HG03378 (cell line): ENCODE results near the gene RSU1.
"Not testable (repeated sequence)": the region's sequence is repeated elsewhere in the genome, so short reads cannot be mapped to it uniquely, and the experiment has no call there.

Experiments used
- ATAC-seq: cut with Tn5 transposase; IDR thresholded peaks from one replicate; pipeline ENCODE4 v1.9.1; 2021; ENCODE audit warnings: mild to moderate bottlenecking, moderate library complexity; ENCODE audit not compliant: unreplicated experiment

RSU1 gene

GRCh38 chr10:16817125-16818019 is at the start of gene RSU1:
Gene RSU1 (minus strand): TSS chr10:16817424. CDS start chr10:16817081, 343 bp downstream.
- peak; percentile 99 for ATAC-seq

- no peak for ATAC-seq
Measured at GRCh38 chr10:16866541-16867275, 49.5 kb upstream of the RSU1 start.

DNA sequence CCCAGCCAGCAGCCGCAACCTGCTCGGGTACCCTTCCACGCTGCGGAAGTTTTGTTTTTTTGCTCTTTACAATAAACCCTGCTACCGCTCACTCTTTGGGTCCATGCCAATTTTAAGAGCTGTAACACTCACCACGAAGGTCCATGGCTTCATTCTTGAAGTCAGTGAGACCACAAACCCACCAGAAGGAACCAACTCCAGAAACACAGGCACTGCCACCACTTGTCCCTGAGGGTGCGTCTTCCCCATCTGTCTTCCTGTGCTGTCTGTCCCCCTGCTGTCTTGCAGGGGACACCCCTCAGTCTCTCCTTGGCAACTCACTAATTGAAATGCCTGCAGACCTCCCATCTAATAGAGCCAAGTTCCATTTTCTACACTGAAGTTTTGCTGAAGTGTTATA is 48.5 kb upstream of the RSU1 start:
- ATAC-seq: no peak

GRCh38 chr10:16863766-16864165 is 46.5 kb upstream of the RSU1 start:
- no peak for ATAC-seq

DNA sequence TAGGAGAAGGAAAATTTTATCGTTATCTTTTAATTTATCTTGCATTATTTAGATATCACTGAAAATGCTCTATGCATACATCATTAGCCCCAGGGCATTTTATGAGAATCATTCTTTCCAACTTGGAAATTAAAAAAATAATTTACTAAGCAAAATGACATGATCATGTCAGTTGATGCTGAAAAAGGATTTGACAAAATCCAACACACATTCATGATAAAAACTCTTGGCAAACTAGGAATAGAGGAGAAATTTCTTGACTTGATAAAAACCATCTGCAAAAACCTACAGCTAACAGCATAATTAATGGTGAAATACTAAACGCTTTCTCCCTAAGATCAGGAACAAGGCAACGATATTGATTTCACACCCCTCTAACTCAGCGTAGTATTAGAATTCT is 40.2 kb upstream of the RSU1 start:
- no peak for ATAC-seq

DNA sequence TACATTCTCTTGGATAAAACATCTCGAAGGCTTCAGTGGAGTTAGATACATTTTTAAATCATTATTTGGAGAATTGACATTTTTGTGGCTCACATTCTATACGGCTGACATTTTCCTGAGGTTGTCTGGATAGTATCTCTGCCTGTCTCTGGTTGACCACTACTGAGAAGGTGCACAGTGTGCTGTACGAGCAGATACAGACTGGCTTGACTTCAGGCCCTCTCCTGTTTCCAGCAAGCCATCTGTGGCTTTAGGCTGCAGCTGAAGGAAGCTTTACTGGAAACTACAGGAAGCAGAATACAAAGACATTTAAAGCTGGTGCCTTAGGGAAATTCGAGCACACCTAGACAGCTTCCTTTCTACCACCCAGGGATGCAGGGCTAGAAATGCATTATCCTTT is 39.3 kb upstream of the RSU1 start:
- no peak for ATAC-seq

- ATAC-seq: no peak
Measured at GRCh38 chr10:16856092-16856491, 38.9 kb upstream of the RSU1 start.

- ATAC-seq: no peak
Measured at GRCh38 chr10:16854623-16855022, 37.4 kb upstream of the RSU1 start.

- ATAC-seq: no peak
Measured at GRCh38 chr10:16853809-16854208, 36.6 kb upstream of the RSU1 start.

GRCh38 chr10:16853201-16853600 is 36.0 kb upstream of the RSU1 start:
- ATAC-seq: no peak

GRCh38 chr10:16852624-16853023 is 35.4 kb upstream of the RSU1 start:
- ATAC-seq: no peak

DNA sequence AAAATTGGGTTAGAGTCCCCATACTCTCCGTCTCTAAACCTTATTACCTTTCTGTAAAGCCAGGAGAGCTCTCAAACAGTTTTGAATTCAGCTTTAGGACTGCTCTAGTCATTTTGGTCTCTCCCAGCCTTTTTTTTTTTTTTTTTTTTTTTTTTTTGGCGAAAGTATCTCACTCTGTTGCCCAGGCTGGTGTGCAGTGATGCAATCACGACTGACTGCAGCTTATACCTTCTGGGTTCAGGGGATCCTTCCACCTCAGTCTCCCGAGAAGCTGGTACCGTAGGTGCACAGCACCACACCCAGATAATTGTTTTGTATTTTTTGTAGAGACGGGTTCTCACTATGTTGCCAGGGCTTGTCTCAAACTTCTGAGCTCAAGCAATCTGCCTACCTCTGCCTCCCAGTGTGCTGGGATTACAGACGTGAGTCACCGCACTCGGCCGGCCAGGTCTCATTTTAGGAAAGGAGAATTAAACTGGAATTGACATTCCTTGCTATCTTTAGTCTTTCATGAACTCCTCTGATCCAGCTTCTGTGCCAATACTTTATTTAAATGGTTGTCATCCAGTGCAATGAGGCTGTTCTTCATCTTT is 31.4 kb upstream of the RSU1 start:
- ATAC-seq: no peak

DNA sequence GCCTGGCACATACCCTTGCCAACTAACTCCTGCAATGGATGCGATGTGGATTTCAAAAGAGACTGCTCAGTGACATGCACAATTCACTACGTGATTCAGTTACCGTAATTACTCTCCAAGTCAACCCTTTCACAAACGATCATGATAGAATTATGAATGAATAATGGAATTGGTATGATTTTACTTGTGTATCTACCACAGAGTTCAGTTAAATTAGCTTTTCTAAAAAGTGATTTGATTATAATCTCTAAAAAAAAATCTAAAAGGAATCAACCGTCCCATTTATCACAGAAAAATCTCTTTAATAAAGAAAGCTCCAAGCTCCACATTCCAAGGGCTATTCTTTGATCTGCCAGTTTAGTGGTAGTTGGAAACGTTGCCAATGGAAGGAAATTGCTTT is 30.4 kb upstream of the RSU1 start:
- ATAC-seq: no peak

GRCh38 chr10:16845248-16845647 is 28.0 kb upstream of the RSU1 start:
- no peak for ATAC-seq

- ATAC-seq: no peak
Measured at GRCh38 chr10:16843252-16843870, 26.1 kb upstream of the RSU1 start.

- ATAC-seq: no peak
Measured at GRCh38 chr10:16835228-16835627, 18.0 kb upstream of the RSU1 start.

- ATAC-seq: no peak
Measured at GRCh38 chr10:16832351-16833080, 15.3 kb upstream of the RSU1 start.

- ATAC-seq: no peak
Measured at GRCh38 chr10:16828701-16829175, 11.5 kb upstream of the RSU1 start.

GRCh38 chr10:16828114-16828568 is 10.9 kb upstream of the RSU1 start:
- ATAC-seq: peak; percentile 82

DNA sequence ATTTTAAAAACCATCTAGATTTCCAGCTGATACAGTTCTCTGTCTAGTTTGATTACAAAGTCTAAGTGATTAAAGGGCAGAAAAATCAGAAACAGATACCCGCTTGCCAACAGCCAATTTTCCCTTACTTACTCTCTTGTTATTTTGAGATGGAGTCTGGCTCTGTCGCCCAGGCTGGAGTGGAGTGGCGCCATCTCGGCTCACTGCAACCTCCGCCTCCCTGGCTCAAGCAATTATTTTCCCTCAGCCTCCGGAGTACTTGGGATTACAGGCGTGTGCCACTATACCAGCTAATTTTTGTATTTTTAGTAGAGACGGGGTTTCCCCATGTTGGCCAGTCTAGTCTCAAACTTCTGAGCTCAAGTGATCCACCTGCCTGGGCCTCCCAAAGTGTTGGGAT is 10.2 kb upstream of the RSU1 start:
- not testable (repeated sequence) for ATAC-seq
